ENCODE data around the gene CCL19. TPM values are rescaled to one million over a fixed set of nuclear protein-coding genes. Genes with fewer than 3 reads are reported as not detected.
"Not testable (repeated sequence)": the region's sequence is repeated elsewhere in the genome, so short reads cannot be mapped to it uniquely, and the experiment has no call there.

Gene CCL19
- total RNA-seq, 6 experiments from 2014 or later = not detected

DNA sequence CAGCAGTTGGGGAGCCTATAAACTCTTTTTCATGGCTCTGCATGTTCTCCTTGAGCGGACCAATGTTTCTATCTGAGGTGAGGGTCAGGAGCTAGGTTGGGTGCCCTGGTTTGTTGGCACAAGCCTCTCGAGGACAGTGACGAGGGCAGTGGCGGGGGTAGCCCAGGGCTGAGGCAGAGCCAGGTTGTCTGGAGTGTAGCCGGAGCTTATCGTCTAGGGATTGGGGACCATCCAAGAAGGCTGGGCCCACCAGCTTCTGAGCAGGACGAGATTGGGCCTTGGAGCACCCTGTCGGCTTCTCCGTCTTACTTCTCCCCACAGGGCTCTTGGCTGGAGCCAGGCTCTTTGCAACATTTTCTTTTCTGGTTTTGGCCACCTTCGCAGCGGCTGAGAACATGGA is 32.1 kb upstream of the CCL19 start:
- H3K36me3 Mint-ChIP-seq (ENCODE audit: low read depth) = no peaks in the 10 kb centered on the region
- no peak for DNase-seq
- peaks cover 18% of the 10 kb centered on the region for H3K27me3 Mint-ChIP-seq (ENCODE audit: insufficient read depth)
- no peak overlapping the region for H3K27ac Mint-ChIP-seq
- TF ChIP-seq CTCF (IDR thresholded peaks at IDR 0.05) = no peak
- no peaks in the 10 kb centered on the region for H3K9me3 Mint-ChIP-seq
- no peaks in the 10 kb centered on the region for H3K4me1 Mint-ChIP-seq (ENCODE audit: low read depth)
- H3K4me3 Mint-ChIP-seq = no peak overlapping the region

DNA sequence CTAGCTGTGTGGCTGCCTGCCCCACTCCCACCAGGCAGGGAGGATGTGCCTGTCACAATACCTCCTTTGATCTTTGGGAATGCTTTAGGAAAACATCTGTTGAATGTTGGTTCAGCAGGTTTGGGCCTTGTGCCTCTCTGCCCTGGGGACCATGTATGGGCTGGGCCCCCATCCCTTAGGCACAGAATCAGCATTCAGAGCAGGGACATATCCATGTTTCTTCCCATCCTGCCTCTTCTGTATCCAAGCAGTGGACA is 28.6 kb upstream of the CCL19 start:
- H3K27me3 Mint-ChIP-seq (ENCODE audit: insufficient read depth) = peaks cover 23% of the 10 kb centered on the region
- not testable (repeated sequence) for H3K9me3 Mint-ChIP-seq; H3K27ac Mint-ChIP-seq; DNase-seq; H3K36me3 Mint-ChIP-seq (ENCODE audit: low read depth); H3K4me1 Mint-ChIP-seq (ENCODE audit: low read depth); H3K4me3 Mint-ChIP-seq

DNA sequence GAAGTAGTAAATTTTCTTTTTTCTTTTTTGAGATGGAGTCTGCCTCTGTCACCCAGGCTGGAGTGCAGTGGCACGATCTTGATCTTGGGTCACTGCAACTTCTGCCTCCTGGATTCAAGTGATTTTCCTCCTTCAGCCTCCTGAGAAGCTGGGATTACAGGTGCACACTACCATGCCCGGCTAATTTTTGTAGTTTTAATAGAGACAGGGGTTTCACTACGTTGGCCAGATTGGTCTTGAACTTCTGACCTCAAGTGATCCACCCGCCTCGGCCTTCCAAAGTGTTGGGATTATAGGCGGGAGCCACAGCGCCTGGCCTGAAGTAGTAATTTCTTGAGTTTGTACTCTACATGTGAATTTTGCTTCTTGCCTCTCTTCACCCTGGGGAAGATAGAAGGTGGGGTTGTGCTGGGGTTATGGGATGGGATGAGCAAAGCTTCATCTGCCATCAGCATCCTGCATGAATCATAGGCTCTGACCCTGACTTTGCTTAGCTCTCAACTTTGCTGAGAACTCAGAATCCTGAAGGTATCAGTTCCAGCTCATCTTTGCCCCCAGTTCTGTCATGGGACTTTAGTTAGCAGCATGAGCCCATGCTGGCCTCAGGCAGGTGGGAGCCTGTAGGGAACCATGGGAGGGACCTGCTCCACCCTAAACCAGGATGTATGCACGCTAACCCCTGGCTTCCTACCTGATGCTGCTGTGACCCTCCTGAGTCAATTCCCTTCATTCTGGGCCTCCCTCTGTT is 28.1 kb upstream of the CCL19 start:
- Mint-ChIP-seq H3K27ac (no peak overlapping the region), H3K27me3 (ENCODE audit: insufficient read depth) (peaks cover 27% of the 10 kb centered on the region)

DNA sequence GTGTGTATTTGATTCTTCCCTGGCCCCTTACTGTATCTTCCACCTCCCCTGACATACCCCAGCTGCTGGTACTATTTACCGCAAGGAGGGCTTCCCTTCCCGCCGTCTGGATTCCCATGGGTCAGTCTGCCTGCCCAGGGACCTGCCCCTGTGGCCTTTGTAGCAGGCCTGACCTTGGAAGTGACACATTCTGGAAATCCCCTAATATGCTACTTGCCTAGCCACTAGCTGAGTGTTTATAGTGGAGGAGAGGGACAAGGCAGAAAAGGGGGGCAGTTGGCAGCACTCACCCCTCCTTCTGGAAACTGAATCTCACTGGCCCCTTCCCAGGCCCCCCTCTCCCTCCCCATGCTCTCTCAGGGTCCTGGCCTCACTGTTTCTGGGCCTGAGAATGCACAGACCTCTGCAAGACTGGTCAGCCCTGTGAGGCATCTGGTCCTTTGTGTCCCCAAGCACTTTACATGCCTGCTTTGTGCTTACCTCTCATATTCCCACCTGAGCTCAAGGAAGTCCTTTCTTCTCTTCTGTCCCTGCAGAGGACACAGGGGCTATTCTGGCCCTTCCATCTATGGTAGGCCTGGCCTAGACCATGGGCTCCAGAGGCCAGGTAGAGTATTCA is 27.0 kb upstream of the CCL19 start:
- Mint-ChIP-seq H3K36me3 (ENCODE audit: low read depth) (no peaks in the 10 kb centered on the region), H3K9me3 (no peaks in the 10 kb centered on the region), H3K4me1 (ENCODE audit: low read depth) (no peaks in the 10 kb centered on the region), H3K4me3 (no peak overlapping the region), H3K27ac (no peak overlapping the region), H3K27me3 (ENCODE audit: insufficient read depth) (peaks cover 30% of the 10 kb centered on the region)
- TF ChIP-seq CTCF (IDR thresholded peaks at IDR 0.05) = no peak
- no peak for DNase-seq

More for the DNA sequence above, 28.1 kb upstream of the CCL19 start:
- Mint-ChIP-seq H3K4me1 (ENCODE audit: low read depth) (no peaks in the 10 kb centered on the region), H3K9me3 (no peaks in the 10 kb centered on the region), H3K4me3 (no peak overlapping the region), H3K36me3 (ENCODE audit: low read depth) (no peaks in the 10 kb centered on the region)
- no peak for DNase-seq
- TF ChIP-seq CTCF (IDR thresholded peaks at IDR 0.05) = no peak

- TF ChIP-seq CTCF (IDR thresholded peaks at IDR 0.05) = no peak
- DNase-seq = no peak
- Mint-ChIP-seq H3K4me3 (no peak overlapping the region), H3K9me3 (no peaks in the 10 kb centered on the region), H3K4me1 (ENCODE audit: low read depth) (no peaks in the 10 kb centered on the region), H3K27me3 (ENCODE audit: insufficient read depth) (peaks cover 28% of the 10 kb centered on the region), H3K36me3 (ENCODE audit: low read depth) (no peaks in the 10 kb centered on the region), H3K27ac (no peak overlapping the region)
These were observed 25.6 kb upstream of the CCL19 start for GRCh38 chr9:34716711-34717110.

GRCh38 chr9:34715639-34716215 is 24.7 kb upstream of the CCL19 start:
- Mint-ChIP-seq H3K27ac (no peak overlapping the region), H3K36me3 (ENCODE audit: low read depth) (no peaks in the 10 kb centered on the region), H3K4me3 (no peak overlapping the region), H3K4me1 (ENCODE audit: low read depth) (no peaks in the 10 kb centered on the region), H3K9me3 (no peaks in the 10 kb centered on the region), H3K27me3 (ENCODE audit: insufficient read depth) (peaks cover 25% of the 10 kb centered on the region)
- no peak for DNase-seq
- TF ChIP-seq CTCF (IDR thresholded peaks at IDR 0.05) = no peak
